IMR-90 (cell line): ENCODE results near the gene DDC. TPM values are rescaled to one million over a fixed set of nuclear protein-coding genes. Genes with fewer than 3 reads are reported as not detected.

Experiments used
- ATAC-seq: fragments of 200-7000 bp; cut with Tn5 transposase; 2 replicates; pipeline ENCODE4 v1.9.1; 2020; ENCODE audit warnings: low read depth, mild to moderate bottlenecking, moderate library complexity
- BruUV-seq: library from RNA; stranded (reverse); fragments of 400-500 nt; replicated peaks from 2 replicates; lab custom pipeline; 2021; lab: Mats Ljungman, UMichigan
- CTCF ChIA-PET: fragments of 300-600 bp; formaldehyde crosslinking; extraction: SDS; loops from one replicate; lab custom pipeline; 2021; ENCODE audit warnings: antibody characterized with exemption; lab: Yijun Ruan, JAX
- POLR2A ChIA-PET: fragments of 300-600 bp; sonication (Branson Sonifier 250); formaldehyde crosslinking; loops from one replicate; lab custom pipeline; 2022; ENCODE audit warnings: antibody characterized with exemption; ENCODE audit not compliant: unreplicated experiment; lab: Charles Lee
- DNase-seq: peaks from one replicate; pipeline ENCODE4 v3.0.0; 2013
- H2AFZ ChIP-seq: replicated peaks from 2 replicates; pipeline ENCODE3; 2013; ENCODE audit warnings: low read length, mild to moderate bottlenecking; ENCODE audit not compliant: poor library complexity
- H2AK5ac ChIP-seq: 2 replicates; pipeline ENCODE4 v1.6.1; 2013; ENCODE audit warnings: low read depth, low read length, inconsistent platforms
- H2AK9ac ChIP-seq: replicated peaks from 2 replicates; pipeline ENCODE3; 2013; ENCODE audit warnings: mild to moderate bottlenecking, low read depth, low read length, moderate library complexity; ENCODE audit not compliant: poor library complexity
- H2BK120ac ChIP-seq: 2 replicates; pipeline ENCODE4 v1.6.1; 2013; ENCODE audit warnings: low read depth, low read length, inconsistent platforms
- H2BK15ac ChIP-seq: 3 replicates; pipeline ENCODE4 v1.6.1; 2013; ENCODE audit warnings: low read depth, low read length, inconsistent platforms
- H2BK20ac ChIP-seq: 2 replicates; pipeline ENCODE4 v1.6.1; 2013; ENCODE audit warnings: low read depth, mild to moderate bottlenecking, inconsistent platforms, low read length, moderate library complexity
- H2BK5ac ChIP-seq: 2 replicates; pipeline ENCODE4 v1.6.1; 2013; ENCODE audit warnings: mild to moderate bottlenecking, low read depth, low read length, inconsistent platforms; ENCODE audit not compliant: poor library complexity, severe bottlenecking
- H3K14ac ChIP-seq: replicated peaks from 2 replicates; pipeline ENCODE4 v1.6.1; 2013; ENCODE audit warnings: low read depth, low read length, inconsistent platforms
- H3K18ac ChIP-seq: 2 replicates; pipeline ENCODE4 v1.6.1; 2013; ENCODE audit warnings: low read depth, low read length, control low read depth
- H3K23ac ChIP-seq: 2 replicates; pipeline ENCODE4 v1.6.1; 2013; ENCODE audit warnings: low read depth, low read length, inconsistent platforms
- H3K27ac ChIP-seq: 2 replicates; pipeline ENCODE4 v1.5.1; 2013; ENCODE audit warnings: mild to moderate bottlenecking, control low read depth, low read length; ENCODE audit not compliant: insufficient read depth
- H3K27me3 ChIP-seq: 2 replicates; pipeline ENCODE4 v1.6.1; 2013; ENCODE audit warnings: low read length; ENCODE audit not compliant: control insufficient read depth, insufficient read depth
- H3K36me3 ChIP-seq: 2 replicates; pipeline ENCODE4 v1.6.1; 2013; ENCODE audit warnings: low read length, mixed read lengths; ENCODE audit not compliant: control insufficient read depth, insufficient read depth
- H3K4ac ChIP-seq: 2 replicates; pipeline ENCODE4 v1.6.1; 2013; ENCODE audit warnings: low read depth, low read length, inconsistent platforms
- H3K4me1 ChIP-seq: 2 replicates; pipeline ENCODE4 v1.6.1; 2013; ENCODE audit warnings: low read length, mixed read lengths; ENCODE audit not compliant: control insufficient read depth, insufficient read depth
- H3K4me2 ChIP-seq: 2 replicates; pipeline ENCODE4 v1.6.1; 2013; ENCODE audit warnings: low read depth, mild to moderate bottlenecking, control low read depth, low read length, moderate library complexity
- H3K4me3 ChIP-seq: 2 replicates; pipeline ENCODE4 v1.5.1; 2013; ENCODE audit warnings: low read depth, mild to moderate bottlenecking, control low read depth, low read length, moderate library complexity; ENCODE audit not compliant: insufficient read depth
- H3K56ac ChIP-seq: 2 replicates; pipeline ENCODE4 v1.6.1; 2013; ENCODE audit warnings: low read length, inconsistent platforms; ENCODE audit not compliant: insufficient read depth; ENCODE audit errors: extremely low read depth
- H3K79me1 ChIP-seq, 2 experiments: 2 replicates each; pipeline ENCODE4 v1.6.1; 2013; ENCODE audit warnings: low read length in 2 of 2, inconsistent platforms in 1 of 2, low read depth in 1 of 2
- H3K9ac ChIP-seq: 2 replicates; pipeline ENCODE4 v1.6.1; 2013; ENCODE audit warnings: low read depth, low read length, control low read depth
- H3K9me1 ChIP-seq: 2 replicates; pipeline ENCODE4 v1.6.1; 2013; ENCODE audit warnings: low read length, inconsistent platforms; ENCODE audit not compliant: insufficient read depth
- H3K9me3 ChIP-seq: 2 replicates; pipeline ENCODE4 v1.6.1; 2013; ENCODE audit warnings: low read length; ENCODE audit not compliant: control insufficient read depth, insufficient read depth
- H4K20me1 ChIP-seq: 2 replicates; pipeline ENCODE4 v1.6.1; 2013; ENCODE audit warnings: low read length, inconsistent platforms; ENCODE audit not compliant: insufficient read depth
- H4K5ac ChIP-seq: 2 replicates; pipeline ENCODE4 v1.6.1; 2013; ENCODE audit warnings: mild to moderate bottlenecking, low read depth, low read length, control low read depth
- H4K8ac ChIP-seq, 2 experiments: 2 replicates each; pipeline ENCODE4 v1.6.1; 2013; ENCODE audit warnings: low read depth in 2 of 2, low read length in 2 of 2, control low read depth in 1 of 2, inconsistent platforms in 1 of 2
- H4K91ac ChIP-seq: 2 replicates; pipeline ENCODE4 v1.6.1; 2013; ENCODE audit warnings: low read depth, low read length, inconsistent platforms; ENCODE audit not compliant: insufficient read depth
- BHLHE40 ChIP-seq: fragments of 150-350 bp; IDR thresholded peaks from 2 replicates; pipeline ENCODE4 v1.6.1; 2016; ENCODE audit warnings: mild to moderate bottlenecking, low read depth, low read length
- MXI1 ChIP-seq: IDR thresholded peaks from 2 replicates; pipeline ENCODE4 v1.6.1; 2012; ENCODE audit warnings: low read depth, mild to moderate bottlenecking, low read length, moderate library complexity, borderline replicate concordance
- RAD21 ChIP-seq: IDR thresholded peaks from 2 replicates; pipeline ENCODE4 v1.6.1; 2012; ENCODE audit warnings: low read length, improper control_type of control experiment
- RCOR1 ChIP-seq: IDR thresholded peaks from 2 replicates; pipeline ENCODE4 v1.6.1; 2012; ENCODE audit warnings: mild to moderate bottlenecking, low read length, improper control_type of control experiment; ENCODE audit not compliant: insufficient replicate concordance
- WGBS, 2 experiments: methylation state at CpG; one replicate each; pipeline versions ENCODE4 v1.1.5 to v1.1.7; 2013; ENCODE audit warnings: missing lambda C conversion rate in 2 of 2; ENCODE audit not compliant: insufficient read length in 1 of 2; ENCODE audit errors: extremely low coverage in 2 of 2; 5-methylcytosine and 5-hydroxymethylcytosine counted together
- dilution Hi-C: fragments of 300-500 bp; cut with HindIII; formaldehyde crosslinking; loops from one replicate; pipeline ENCODE4 v1.14.3; 2018; ENCODE audit warnings: low sequenced_read_pairs; ENCODE audit not compliant: unreplicated experiment
- in situ Hi-C: fragments of 300-500 bp; cut with MboI; formaldehyde crosslinking; loops from 3 replicates; pipeline ENCODE4 v1.14.3; 2019; ENCODE audit warnings: low sequenced_read_pairs, inconsistent platforms, mixed read lengths
- intact Hi-C: fragments of 100-400 bp; cut with micrococcal nuclease; formaldehyde crosslinking; loops from 2 replicates; pipeline ENCODE4 v1.10.0; 2022
- polyA plus RNA-seq, 3 experiments: library from polyadenylated mRNA; depleted of rRNA; stranded (reverse); fragments of >200 nt; gene quantifications; 2 replicates each; pipeline ENCODE4 v1.2.3, GENCODE V29; 2012; ENCODE audit warnings: low replicate concordance in 1 of 3
- total RNA-seq: library from RNA; depleted of rRNA; stranded (reverse); fragments of >200 nt; gene quantifications from 2 replicates; pipeline ENCODE4 v1.2.3, GENCODE V29; 2012

DDC gene
- total and polyA plus RNA-seq, 2 of the 4 experiments (the other 2 are of a cell fraction), result not detected

DNA sequence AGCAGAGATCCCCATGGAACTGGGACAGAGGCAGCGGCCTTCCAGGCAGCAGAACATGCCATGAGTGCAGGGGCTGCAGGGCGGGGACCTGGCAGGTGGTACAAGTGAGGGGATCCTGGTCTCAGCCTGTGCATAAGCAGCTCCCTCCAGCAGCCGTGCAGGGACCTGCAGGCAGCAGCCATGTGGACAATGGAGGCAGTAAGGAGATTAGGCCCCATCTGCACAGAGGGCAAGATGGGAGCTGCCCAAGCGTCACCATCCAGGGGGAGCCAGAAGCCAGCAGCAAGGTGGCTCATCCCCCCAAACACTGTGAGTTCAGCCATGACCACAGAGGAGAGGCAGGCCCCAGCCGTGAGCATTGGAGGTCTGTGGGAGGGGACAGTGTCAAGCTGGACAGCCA, 3.1 kb downstream of the DDC start:
- no peak overlapping the region for H4K5ac ChIP-seq
- peak overlapping the region; percentile 10 for H2AFZ ChIP-seq
- H3K79me1 ChIP-seq, result no peaks in the 10 kb centered on the region
- no peak overlapping the region for H3K23ac ChIP-seq
- no peak overlapping the region for H2BK20ac ChIP-seq
- no peak overlapping the region for H2BK5ac ChIP-seq
- no peak overlapping the region for H3K27ac ChIP-seq
- no peak overlapping the region for H3K9ac ChIP-seq
- no peak overlapping the region for H4K8ac ChIP-seq
- H2BK15ac ChIP-seq, result no peak overlapping the region
- no peak overlapping the region for H2BK120ac ChIP-seq
- WGBS, 2 experiments, result no CpG with 5 or more reads among the region's 5 CpGs
- no peak for DNase-seq
- intact Hi-C loops (no loop called here), dilution Hi-C loops (no loop called here), in situ Hi-C loops (no loop called here)
- no peak overlapping the region for H4K91ac ChIP-seq
- H3K9me1 ChIP-seq, result no peaks in the 10 kb centered on the region; the same call in 1 of the 2 replicates
- TF ChIP-seq BHLHE40, result no peak
- no peak for TF ChIP-seq MXI1
- no peak for TF ChIP-seq RCOR1
- no peak for TF ChIP-seq RAD21
- ATAC-seq, result no peak
- H3K9me3 ChIP-seq, result no peaks in the 10 kb centered on the region
- no peak overlapping the region for H2AK9ac ChIP-seq
- ChIA-PET POLR2A (no interaction called here), CTCF (no interaction called here)
- no peak overlapping the region for H3K56ac ChIP-seq
- H3K36me3 ChIP-seq, result no peaks in the 10 kb centered on the region
- no peak overlapping the region for H3K14ac ChIP-seq
- H2AK5ac ChIP-seq, result no peak overlapping the region
- H3K18ac ChIP-seq, result no peak overlapping the region
- no peak overlapping the region for H3K4me3 ChIP-seq
- BruUV-seq, result no TSS peak
- H3K4me1 ChIP-seq, result no peaks in the 10 kb centered on the region
- no peak overlapping the region for H3K4ac ChIP-seq
- peaks cover 17% of the 10 kb centered on the region for H3K27me3 ChIP-seq
- no peak overlapping the region for H3K4me2 ChIP-seq
- no peaks in the 10 kb centered on the region for H4K20me1 ChIP-seq
